SK-N-SH (cell line): ENCODE measurements around the gene PRKCA. TPM values are rescaled to one million over a fixed set of nuclear protein-coding genes. Genes with fewer than 3 reads are reported as not detected.

Source experiments
- CTCF ChIA-PET: fragments of 300-600, 350-600 bp; formaldehyde crosslinking; extraction: SDS; loops from one replicate; lab custom pipeline; 2021; lab: Yijun Ruan, JAX
- POLR2A ChIA-PET: fragments of 350-600 bp; sonication (Branson Sonifier 250); formaldehyde crosslinking; extraction: SDS; loops from one replicate; lab custom pipeline; 2020; ENCODE audit warnings: antibody characterized with exemption, inconsistent platforms; lab: Yijun Ruan, JAX
- DNase-seq: peaks from one replicate; pipeline ENCODE4 v3.0.0; 2012
- H2AFZ ChIP-seq: fragments of 200-600 bp; sonication (generic); 2 replicates; pipeline ENCODE4 v1.8.1; 2016; ENCODE audit warnings: antibody characterized with exemption, mild to moderate bottlenecking, low read depth
- H3F3A ChIP-seq: fragments of 200-600 bp; sonication (generic); replicated peaks from 2 replicates; pipeline ENCODE3; 2016; ENCODE audit warnings: antibody characterized with exemption, mild to moderate bottlenecking; ENCODE audit not compliant: insufficient read depth
- H3K27ac ChIP-seq, 2 experiments: fragments of 200-500 bp in 1 of 2; fragments of 200-600 bp in 1 of 2; sonication (Bioruptor generic) in 1 of 2; sonication (generic), shearing (Covaris generic) in 1 of 2; 2 replicates each; pipeline versions ENCODE4 v1.5.1 to v1.6.1; 2014 to 2016; ENCODE audit warnings: low read depth in 2 of 2, inconsistent platforms in 1 of 2, low read length in 1 of 2, mild to moderate bottlenecking in 1 of 2, mixed read lengths in 1 of 2
- H3K27me3 ChIP-seq: fragments of 200-600 bp; sonication (generic), shearing (Covaris generic); 2 replicates; pipeline ENCODE4 v1.6.1; 2016; ENCODE audit warnings: mixed run types; ENCODE audit not compliant: insufficient read depth
- H3K36me3 ChIP-seq, 2 experiments: fragments of 200-500 bp in 1 of 2; fragments of 200-600 bp in 1 of 2; sonication (Bioruptor generic) in 1 of 2; sonication (generic) in 1 of 2; replicated peaks in 1 of 2; 2 replicates each; pipeline versions ENCODE3 to v1.5.1; 2014 to 2016; ENCODE audit warnings: low read length in 1 of 2, mild to moderate bottlenecking in 1 of 2; ENCODE audit not compliant: insufficient read depth in 2 of 2, control insufficient read depth in 1 of 2
- H3K4me1 ChIP-seq, 2 experiments: fragments of 200-500 bp in 1 of 2; fragments of 200-600 bp in 1 of 2; sonication (Bioruptor generic) in 1 of 2; sonication (generic), shearing (Covaris generic) in 1 of 2; 2 replicates each; pipeline versions ENCODE4 v1.5.1 to v1.6.1; 2014 to 2016; ENCODE audit warnings: low read depth in 1 of 2, low read length in 1 of 2, mixed run types in 1 of 2; ENCODE audit not compliant: insufficient read depth in 2 of 2, control insufficient read depth in 1 of 2
- H3K4me2 ChIP-seq: fragments of 200-600 bp; sonication (generic), shearing (Covaris generic); 2 replicates; pipeline ENCODE4 v1.6.1; 2017; ENCODE audit warnings: mixed run types
- H3K4me3 ChIP-seq, 2 experiments: fragments of 200-500 bp in 1 of 2; fragments of 200-600 bp in 1 of 2; sonication (Bioruptor generic) in 1 of 2; sonication (generic), shearing (Covaris generic) in 1 of 2; 2 replicates each; pipeline versions ENCODE4 v1.5.1 to v1.8.1; 2014 to 2016; ENCODE audit warnings: low read depth in 2 of 2, inconsistent platforms in 1 of 2, low read length in 1 of 2, mild to moderate bottlenecking in 1 of 2, mixed read lengths in 1 of 2, moderate library complexity in 1 of 2
- H3K79me2 ChIP-seq: fragments of 200-600 bp; sonication (generic); 2 replicates; pipeline ENCODE4 v1.8.1; 2017; ENCODE audit warnings: mild to moderate bottlenecking; ENCODE audit not compliant: insufficient read depth
- H3K9ac ChIP-seq: fragments of 200-600 bp; sonication (generic); 2 replicates; pipeline ENCODE4 v1.6.1; 2017; ENCODE audit warnings: mixed run types
- H3K9me2 ChIP-seq: fragments of 200-600 bp; sonication (generic); 2 replicates; pipeline ENCODE4 v1.6.1; 2017; ENCODE audit warnings: mixed run types
- H3K9me3 ChIP-seq: fragments of 200-600 bp; sonication (generic); 2 replicates; pipeline ENCODE4 v1.6.1; 2017; ENCODE audit warnings: mixed run types, mild to moderate bottlenecking, moderate library complexity
- H4K20me1 ChIP-seq: fragments of 200-600 bp; sonication (generic); 2 replicates; pipeline ENCODE4 v1.6.1; 2017; ENCODE audit warnings: mild to moderate bottlenecking, mixed run types; ENCODE audit not compliant: insufficient read depth
- CTCF ChIP-seq: fragments of 200-600 bp; sonication (generic); IDR thresholded peaks from 2 replicates; pipeline ENCODE4 v1.6.1; 2017; ENCODE audit warnings: antibody characterized with exemption, mild to moderate bottlenecking, moderate library complexity
- EP300 ChIP-seq, 2 experiments: IDR thresholded peaks; 2 replicates each; pipeline versions ENCODE4 v1.4.0 to v1.6.1; 2012; ENCODE audit warnings: borderline replicate concordance in 1 of 2, low read depth in 1 of 2, low read length in 1 of 2
- EZH2phosphoT487 ChIP-seq: fragments of 200-600 bp; sonication (generic); IDR thresholded peaks from 2 replicates; pipeline ENCODE4 v1.6.1; 2017; ENCODE audit warnings: low read depth, mixed run types, mild to moderate bottlenecking, antibody characterized with exemption, moderate library complexity, borderline replicate concordance
- FOSL2 ChIP-seq: IDR thresholded peaks from 2 replicates; pipeline ENCODE4 v1.4.0; 2012; ENCODE audit warnings: low read depth, mild to moderate bottlenecking, moderate library complexity, borderline replicate concordance
- FOXJ3 ChIP-seq: sonication (generic); formaldehyde crosslinking; IDR thresholded peaks from 2 replicates; pipeline ENCODE4 v1.5.1; 2020; ENCODE audit warnings: mild to moderate bottlenecking, missing genetic modification reagents
- FOXM1 ChIP-seq: IDR thresholded peaks from 2 replicates; pipeline ENCODE4 v1.4.0; 2012; ENCODE audit warnings: low read depth, mild to moderate bottlenecking
- IRF3 ChIP-seq: fragments of 150-350 bp; IDR thresholded peaks from 2 replicates; pipeline ENCODE4 v1.6.1; 2016; ENCODE audit warnings: mild to moderate bottlenecking, low read depth, low read length
- MEF2A ChIP-seq: IDR thresholded peaks from 2 replicates; pipeline ENCODE4 v1.4.0; 2012; ENCODE audit warnings: low read depth, borderline replicate concordance
- NFIC ChIP-seq: IDR thresholded peaks from 2 replicates; pipeline ENCODE4 v1.4.0; 2012; ENCODE audit warnings: borderline replicate concordance
- NRF1 ChIP-seq: IDR thresholded peaks from 2 replicates; pipeline ENCODE4 v1.6.1; 2012; ENCODE audit warnings: low read depth, mild to moderate bottlenecking, low read length
- POLR2AphosphoS5 ChIP-seq: IDR thresholded peaks from 2 replicates; pipeline ENCODE4 v1.6.1; 2012; ENCODE audit warnings: low read depth, low read length
- RCOR1 ChIP-seq: fragments of 150-350 bp; IDR thresholded peaks from 2 replicates; pipeline ENCODE4 v1.6.1; 2017; ENCODE audit warnings: antibody characterized with exemption, low read length
- REST ChIP-seq: IDR thresholded peaks from 2 replicates; pipeline ENCODE4 v1.6.1; 2012; ENCODE audit warnings: mild to moderate bottlenecking, low read depth, low read length, moderate library complexity
- SIN3A ChIP-seq: IDR thresholded peaks from 2 replicates; pipeline ENCODE4 v1.6.1; 2012; ENCODE audit warnings: low read depth, mild to moderate bottlenecking, low read length, moderate library complexity, borderline replicate concordance
- TCF12 ChIP-seq: IDR thresholded peaks from 2 replicates; pipeline ENCODE4 v1.4.0; 2012
- TEAD4 ChIP-seq: IDR thresholded peaks from 2 replicates; pipeline ENCODE4 v1.4.0; 2012; ENCODE audit warnings: mild to moderate bottlenecking, borderline replicate concordance; ENCODE audit not compliant: insufficient read depth
- USF2 ChIP-seq: fragments of 150-350 bp; IDR thresholded peaks from 2 replicates; pipeline ENCODE4 v1.6.1; 2017; ENCODE audit warnings: antibody characterized with exemption, low read length, low read depth, borderline replicate concordance
- WGBS: methylation state at CpG from one replicate; pipeline ENCODE4 v1.1.6; 2017; ENCODE audit warnings: low lambda C conversion rate; 5-methylcytosine and 5-hydroxymethylcytosine counted together
- polyA plus RNA-seq, 3 experiments: library from polyadenylated mRNA; depleted of rRNA; stranded (reverse); fragments of >200 nt; gene quantifications; 2 replicates each; pipeline ENCODE4 v1.2.3, GENCODE V29; 2012

Gene PRKCA
- polyA plus RNA-seq, 1 of the 3 experiments (the other 2 are of a cell fraction): 108 TPM

DNA sequence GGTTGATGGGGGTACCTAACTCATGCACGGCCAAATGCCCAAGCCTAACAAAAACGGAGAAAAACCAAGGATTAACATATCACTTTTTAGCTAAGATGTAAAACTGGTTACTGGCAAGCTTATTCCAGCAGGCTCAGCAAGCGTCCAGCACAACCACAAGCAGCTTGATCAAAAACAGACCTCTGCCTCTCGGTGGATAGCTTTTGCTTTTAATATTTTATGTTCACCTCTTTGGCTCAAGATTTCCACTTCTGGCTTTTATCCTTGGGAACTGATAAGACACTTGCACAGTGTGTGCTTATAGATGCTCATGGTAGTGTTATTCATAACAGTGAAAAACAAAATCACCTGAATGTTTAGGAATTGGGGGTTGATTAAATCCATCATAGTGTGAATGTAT lies 325.6 kb downstream of the PRKCA start (continued):
- TF ChIP-seq MEF2A: no peak
- peak; percentile 95 for TF ChIP-seq TCF12
- no peak for TF ChIP-seq REST
- no peak for TF ChIP-seq EZH2phosphoT487
- TF ChIP-seq EP300 (IDR thresholded peaks at IDR 0.05; ENCODE audit: borderline replicate concordance in 1 of 2, low read depth in 1 of 2, low read length in 1 of 2): peak; percentile 20 to 76; a peak in 2 of 4 replicates
- TF ChIP-seq RCOR1: peak; percentile 66; the same call in 1 of the 2 replicates
- no peak for TF ChIP-seq USF2
- TF ChIP-seq, all 33 proteins: peak for 11

DNA sequence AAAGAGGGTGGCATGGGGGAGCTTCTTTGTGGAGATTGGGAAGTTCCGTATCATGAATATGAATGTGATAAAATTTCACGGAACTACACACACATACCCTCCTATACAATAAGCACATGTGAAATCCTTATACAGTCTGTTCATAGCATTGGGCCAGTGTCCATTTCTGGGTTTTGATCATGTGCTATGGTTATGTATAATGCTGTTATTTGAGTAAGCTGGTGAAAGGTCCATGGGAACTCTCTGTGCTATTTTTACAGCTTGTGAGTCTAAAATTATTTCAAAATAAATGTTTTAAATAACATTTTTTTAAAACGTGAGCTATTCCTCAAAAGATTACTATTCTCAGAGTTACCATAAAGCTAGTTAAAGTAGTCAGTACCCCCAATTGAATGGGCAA lies 327.3 kb downstream of the PRKCA start:
- Histone ChIP-seq H3K9me2 (no peaks in the 10 kb centered on the region), H4K20me1 (peaks cover 79% of the 10 kb centered on the region), H3K79me2 (peaks cover 86% of the 10 kb centered on the region), H3K27ac (peak overlapping the region in 1 of 2 experiments; percentile 61; a peak in 2 of 4 replicates), H3K4me2 (no peak overlapping the region), H3F3A (peaks cover 6% of the 10 kb centered on the region), H3K4me1 (peaks cover 0 to 29% of the 10 kb centered on the region in 2 experiments; a peak in 3 of 4 replicates), H3K27me3 (no peaks in the 10 kb centered on the region), H3K36me3 (no peaks in the 10 kb centered on the region), H3K9ac (no peak overlapping the region), H3K4me3 (no peak overlapping the region), H2AFZ (no peak overlapping the region), H3K9me3 (no peaks in the 10 kb centered on the region)
- POLR2A ChIA-PET: no interaction called here
- CTCF ChIA-PET: interaction anchor here (0.6 to 8.8 kb wide), 7 partner anchors 9 to 730 kb away, joined by 3 to 90 read pairs (median 4); no protein-coding TSS in a partner anchor
- WGBS: 97% methylated on average over 3 of the region's 3 CpGs
- no peak for DNase-seq
- TF ChIP-seq IRF3 (no peak), SIN3A (no peak), NRF1 (no peak), NFIC (no peak), EZH2phosphoT487 (no peak), TEAD4 (no peak), USF2 (no peak), FOXJ3 (CRISPR knock-in tag) (no peak), CTCF (no peak), REST (no peak), TCF12 (no peak), POLR2AphosphoS5 (no peak), FOSL2 (no peak), FOXM1 (no peak), EP300 (IDR thresholded peaks at IDR 0.05; ENCODE audit: borderline replicate concordance in 1 of 2, low read depth in 1 of 2, low read length in 1 of 2) (no peak)
